ENCODE data around the gene PVALEF. TPM values are rescaled to one million over a fixed set of nuclear protein-coding genes. Genes with fewer than 3 reads are reported as not detected.

Gene PVALEF
- total and polyA plus RNA-seq, 2 of the 8 experiments (the other 6 are each of a cell fraction or from before 2014, with no cell fraction given): 0.03 TPM; not detected in 1

- Histone ChIP-seq H3K23ac (ENCODE audit: insufficient read length) (no peak overlapping the region), H4K8ac (ENCODE audit: extremely low read depth, insufficient read depth, low read length) (no peak overlapping the region), H3K4me3 (ENCODE audit: extremely low read depth in 1 of 4, insufficient read depth in 2 of 4, low read depth in 3 of 4, low read length in 4 of 4) (no peak overlapping the region), H3K18ac (ENCODE audit: extremely low read depth, low read length) (no peak overlapping the region), H3K9ac (replicated peaks in 1 of 4; ENCODE audit: extremely low read depth in 1 of 4, low read depth in 3 of 4, low read length in 3 of 4) (no peak overlapping the region), H3K4me2 (ENCODE audit: insufficient read depth in 1 of 2, low read depth in 2 of 2, low read length in 2 of 2) (no peak overlapping the region), H3K79me2 (ENCODE audit: control insufficient read depth in 1 of 2, insufficient read depth in 2 of 2, low read length in 2 of 2) (peaks cover 0 to 15% of the 10 kb centered on the region in 2 experiments; a peak in 1 of 4 replicates), H3K14ac (ENCODE audit: insufficient read length) (no peak overlapping the region), H2BK15ac (ENCODE audit: low read length) (no peak overlapping the region), H2BK120ac (replicated peaks; ENCODE audit: low read depth, low read length) (no peak overlapping the region), H4K91ac (replicated peaks; ENCODE audit: insufficient read length, low read length) (no peak overlapping the region), H2AFZ (ENCODE audit: low read length) (no peak overlapping the region), H3K4ac (replicated peaks; ENCODE audit: insufficient read length, low read depth, low read length) (no peak overlapping the region), H3K79me1 (ENCODE audit: low read depth, low read length) (peaks cover 19% of the 10 kb centered on the region), H4K5ac (ENCODE audit: insufficient read length, low read depth, low read length) (no peak overlapping the region), H4K20me1 (replicated peaks in 1 of 2; ENCODE audit: control insufficient read depth in 1 of 2, insufficient read depth in 2 of 2, low read length in 2 of 2) (peaks cover 4 to 12% of the 10 kb centered on the region in 2 experiments), H3K56ac (replicated peaks; ENCODE audit: insufficient read length, low read depth, low read length) (no peak overlapping the region), H3K36me3 (ENCODE audit: control insufficient read depth in 2 of 4, insufficient read depth in 4 of 4, low read length in 3 of 4) (peaks cover 0 to 5% (median 0%) of the 10 kb centered on the region in 4 experiments; a peak in 1 of 8 replicates), H2BK5ac (ENCODE audit: low read depth, low read length) (no peak overlapping the region), H3K9me3 (ENCODE audit: insufficient read depth in 2 of 2, low read depth in 1 of 2, low read length in 1 of 2) (no peaks in the 10 kb centered on the region), H3K23me2 (ENCODE audit: low read depth, low read length) (peaks cover 12% of the 10 kb centered on the region; the same call in 1 of the 2 replicates), H3K27ac (ENCODE audit: low read depth, low read length) (no peak overlapping the region), H3K4me1 (replicated peaks in 1 of 4; ENCODE audit: control insufficient read depth in 3 of 4, insufficient read depth in 4 of 4, low read length in 3 of 4) (peaks cover 0 to 12% (median 9%) of the 10 kb centered on the region in 4 experiments; a peak in 5 of 7 replicates), H2AK5ac (ENCODE audit: low read depth, low read length) (no peak overlapping the region), H2BK20ac (ENCODE audit: low read length) (no peak overlapping the region), H3K27me3 (replicated peaks in 1 of 4; ENCODE audit: control insufficient read depth in 3 of 4, extremely low read depth in 1 of 4, insufficient read depth in 3 of 4, low read length in 3 of 4) (no peaks in the 10 kb centered on the region; a peak in 2 of 7 replicates), H2BK12ac (ENCODE audit: low read depth, low read length) (no peak overlapping the region)
- TF ChIP-seq BRCA1 (IDR thresholded peaks at IDR 0.05; ENCODE audit: low read depth, low read length) (no peak), SIN3A (conservative IDR thresholded peaks at IDR 0.05 in 1 of 2, IDR thresholded peaks at IDR 0.05 in 1 of 2; ENCODE audit: low read depth in 1 of 2, low read length in 2 of 2) (no peak), CHD1 (IDR thresholded peaks at IDR 0.05; ENCODE audit: low read depth, low read length) (no peak), EP300 (IDR thresholded peaks at IDR 0.05; ENCODE audit: borderline replicate concordance in 1 of 2, low read depth in 2 of 2, low read length in 2 of 2) (no peak), CBX5 (IDR thresholded peaks at IDR 0.05; ENCODE audit: low read depth, low read length) (no peak), MAFK (IDR thresholded peaks at IDR 0.05; ENCODE audit: low read depth, low read length) (no peak), NANOG (IDR thresholded peaks at IDR 0.05; ENCODE audit: insufficient read depth, low read depth, low read length, poor library complexity, severe bottlenecking) (no peak), TEAD4 (IDR thresholded peaks at IDR 0.05; ENCODE audit: low read depth, low read length) (no peak), HDAC2 (IDR thresholded peaks at IDR 0.05; ENCODE audit: borderline replicate concordance in 1 of 2, low read depth in 2 of 2, low read length in 2 of 2) (no peak), POLR2A (IDR thresholded peaks at IDR 0.05; ENCODE audit: control extremely low read depth in 1 of 2, low read depth in 2 of 2, low read length in 2 of 2) (no peak)
- DNase-seq (ENCODE audit: low read depth in 1 of 2, low spot score in 2 of 2): no peak
- ChIA-PET POLR2A (ENCODE audit: partially characterized antibody) (interaction anchor here (0.6 to 1.3 kb wide), 4 partner anchors 10 to 31 kb away, joined by 3 read pairs; no protein-coding TSS in a partner anchor), CTCF (ENCODE audit: partially characterized antibody) (interaction anchor here (0.8 to 1.6 kb wide), 5 partner anchors 11 to 79 kb away, joined by 3 to 4 read pairs (median 3); no protein-coding TSS in a partner anchor)
- FAIRE-seq: no peak
- WGBS, 2 experiments (ENCODE audit: extremely low coverage in 1 of 2, insufficient coverage in 1 of 2, insufficient read length in 1 of 2, insufficient replicate concordance in 2 of 2, low coverage in 1 of 2, low lambda C conversion rate in 2 of 2, missing lambda C conversion rate in 1 of 2): 100% methylated on average over 4 of the region's 11 CpGs; no CpG with 5 or more reads in 1 of the 2 experiments
Measured at GRCh38 chr17:81218991-81219390, 53.7 kb downstream of the PVALEF start.
